ENCODE measurements around the gene SMIM44.

SMIM44 gene

GRCh38 chr19:3500429-3501101, 17.3 kb upstream of the SMIM44 start, which contains the start of gene DOHH:
TSS of gene DOHH (minus strand) at chr19:3500674. CDS start at chr19:3496814, 3,860 bp downstream.
- peak; percentile 88 for DNase-seq (ENCODE audit: low read depth, low spot score)

- DNase-seq (ENCODE audit: low read depth, low spot score): no peak
Measured at GRCh38 chr19:3499738-3500428, 16.6 kb upstream of the SMIM44 start.

- no peak for DNase-seq (ENCODE audit: low read depth, low spot score)
Measured at GRCh38 chr19:3497757-3498520, 14.7 kb upstream of the SMIM44 start.

- DNase-seq (ENCODE audit: low read depth, low spot score): no peak
Measured at GRCh38 chr19:3496392-3497273, 13.4 kb upstream of the SMIM44 start.

- DNase-seq (ENCODE audit: low read depth, low spot score): no peak
Measured at GRCh38 chr19:3494559-3494958, 11.3 kb upstream of the SMIM44 start.

- DNase-seq (ENCODE audit: low read depth, low spot score): peak; percentile 52
Measured at GRCh38 chr19:3494051-3494450, 10.8 kb upstream of the SMIM44 start.

- no peak for DNase-seq (ENCODE audit: low read depth, low spot score)
Measured at GRCh38 chr19:3493651-3494050, 10.4 kb upstream of the SMIM44 start.

- no peak for DNase-seq (ENCODE audit: low read depth, low spot score)
Measured at GRCh38 chr19:3492919-3493318, 9.7 kb upstream of the SMIM44 start.

GRCh38 chr19:3492131-3492839, 9.0 kb upstream of the SMIM44 start:
- no peak for DNase-seq (ENCODE audit: low read depth, low spot score)

- DNase-seq (ENCODE audit: low read depth, low spot score): no peak
Measured at GRCh38 chr19:3491396-3492119, 8.3 kb upstream of the SMIM44 start.

GRCh38 chr19:3482507-3483225, 575 bp downstream of the SMIM44 start:
- DNase-seq (ENCODE audit: low read depth, low spot score): no peak

GRCh38 chr19:3481241-3482090, 1.8 kb downstream of the SMIM44 start:
- DNase-seq (ENCODE audit: low read depth, low spot score): no peak

- DNase-seq (ENCODE audit: low read depth, low spot score): no peak
Measured at GRCh38 chr19:3480383-3481091, 2.7 kb downstream of the SMIM44 start, which contains the start of gene SMIM24. TSS of gene SMIM24 (minus strand) at chr19:3480525. CDS start at chr19:3480463, 62 bp downstream.

- no peak for DNase-seq (ENCODE audit: low read depth, low spot score)
Measured at GRCh38 chr19:3479834-3480215, 3.4 kb downstream of the SMIM44 start.

GRCh38 chr19:3479177-3479833, 3.9 kb downstream of the SMIM44 start:
- no peak for DNase-seq (ENCODE audit: low read depth, low spot score)

GRCh38 chr19:3478409-3479176, 4.6 kb downstream of the SMIM44 start:
- no peak for DNase-seq (ENCODE audit: low read depth, low spot score)

GRCh38 chr19:3477951-3478350, 5.3 kb downstream of the SMIM44 start:
- no peak for DNase-seq (ENCODE audit: low read depth, low spot score)
